ENCODE measurements around the gene GAS2L1. TPM values are rescaled to one million over a fixed set of nuclear protein-coding genes. Genes with fewer than 3 reads are reported as not detected.

GAS2L1 gene
- total RNA-seq, 2 donors from 2014 or later = 19.4 to 28.0 TPM

GRCh38 chr22:29359469-29359868, 53.0 kb downstream of the GAS2L1 start:
- H3K27ac ChIP-seq = no peak overlapping the region
- DNase-seq (ENCODE audit: low spot score) = peak; percentile 67
- peaks cover 46% of the 10 kb centered on the region for H3K36me3 ChIP-seq
- H3K4me3 ChIP-seq = no peak overlapping the region
- H3K9me3 ChIP-seq = no peaks in the 10 kb centered on the region
- H3K27me3 ChIP-seq = no peaks in the 10 kb centered on the region
- peaks cover 0 to 5% of the 10 kb centered on the region in 2 donors for H3K4me1 ChIP-seq
- TF ChIP-seq CTCF (IDR thresholded peaks at IDR 0.05) = peak; percentile 26 to 75

Small RNA genes within 50 kb of the gene (microRNA-seq; reads per million reads assigned to microRNA genes)
- gene MIR3653 (ENCODE audit: borderline number of aligned reads in 2 of 2, borderline replicate concordance in 1 of 2) = 7.8 to 24.8 reads per million in 2 donors

Other genes starting within 250 kb of the GAS2L1 start
- gene C22orf31, start 244.8 kb upstream of the GAS2L1 start, total RNA-seq = not detected
- gene KREMEN1, start 233.6 kb upstream of the GAS2L1 start, total RNA-seq = 10 to 100 TPM; 39.7 to 44.7 TPM
- gene EMID1, start 100.8 kb upstream of the GAS2L1 start, total RNA-seq = under 1 TPM; 0.33 to 0.51 TPM
- 10 to 100 TPM; 16.5 to 23.4 TPM for gene RHBDD3, start 38.7 kb upstream of the GAS2L1 start, total RNA-seq
- gene EWSR1, start 38.4 kb upstream of the GAS2L1 start, total RNA-seq = 100 to 1,000 TPM; 153 to 179 TPM
- 1 to 10 TPM; 1.1 to 1.8 TPM for gene RASL10A, start 9.0 kb downstream of the GAS2L1 start, total RNA-seq
- 10 to 100 TPM; 31.4 to 46.2 TPM for gene AP1B1, start 81.9 kb downstream of the GAS2L1 start, total RNA-seq
- gene RFPL1, start 131.9 kb downstream of the GAS2L1 start, total RNA-seq = not detected
- gene NEFH, start 173.6 kb downstream of the GAS2L1 start, total RNA-seq = under 1 TPM; 0.22 to 0.28 TPM
- gene THOC5, start 247.1 kb downstream of the GAS2L1 start, total RNA-seq = 10 to 100 TPM; 34.9 to 42.7 TPM

Data from right atrium auricular region (tissue), 2 donors.